Chondrocyte (in vitro differentiated cells): Measurements from ENCODE around the gene DFFB. TPM values are rescaled to one million over a fixed set of nuclear protein-coding genes. Genes with fewer than 3 reads are reported as not detected.
"Not testable (repeated sequence)": the region's sequence is repeated elsewhere in the genome, so short reads cannot be mapped to it uniquely, and the experiment has no call there.

Experiments used
- DNase-seq: peaks from one replicate; pipeline ENCODE4 v3.0.0; 2021; ENCODE audit warnings: mixed read lengths, low spot score
- H3K27ac Mint-ChIP-seq: one replicate; pipeline ENCODE4 v1.8.0; 2021; ENCODE audit warnings: mild to moderate bottlenecking, moderate library complexity, mixed read lengths; ENCODE audit not compliant: unreplicated experiment
- H3K27me3 Mint-ChIP-seq: 2 replicates; pipeline ENCODE4 v1.8.0; 2021; ENCODE audit warnings: low read depth, mixed read lengths
- H3K36me3 Mint-ChIP-seq: 2 replicates; pipeline ENCODE4 v1.8.0; 2021; ENCODE audit warnings: low read depth, mixed read lengths
- H3K4me1 Mint-ChIP-seq: 2 replicates; pipeline ENCODE4 v1.8.0; 2021; ENCODE audit warnings: low read depth, mild to moderate bottlenecking, mixed read lengths
- H3K4me3 Mint-ChIP-seq: one replicate; pipeline ENCODE4 v1.8.0; 2021; ENCODE audit warnings: mild to moderate bottlenecking, moderate library complexity, mixed read lengths; ENCODE audit not compliant: unreplicated experiment
- H3K9me3 Mint-ChIP-seq: 2 replicates; pipeline ENCODE4 v1.8.0; 2021; ENCODE audit warnings: low read depth, mixed read lengths
- long read RNA-seq: library from polyadenylated mRNA; stranded (forward); transcript quantifications from one replicate; pipeline ENCODE4 v2.0.0, GENCODE V29; 2021
- total RNA-seq: library from RNA; stranded (reverse); gene quantifications from 3 replicates; pipeline ENCODE4 v1.2.1, GENCODE V29; 2021
- TF ChIP-seq, protein P1 (sequence below): fragments of 200-600 bp; sonication (generic); IDR thresholded peaks from 2 replicates; pipeline ENCODE4 v1.5.0; 2021; ENCODE audit warnings: antibody characterized with exemption, mild to moderate bottlenecking, moderate library complexity

The DFFB gene
- total RNA-seq, result 5.8 to 8.2 TPM (median 7.3 TPM) in 3 replicates
- long read RNA-seq, partial matches to known transcripts, result 0 of 5 reads
- long read RNA-seq, other reads (novel, unspliced or antisense), result 2 of 5 reads

- Mint-ChIP-seq H3K36me3 (no peaks in the 10 kb centered on the region), H3K27me3 (no peaks in the 10 kb centered on the region), H3K27ac (peak within 1 kb of the TSS; percentile 54), H3K4me3 (peak within 1 kb of the TSS; percentile 95), H3K4me1 (peaks cover 20% of the 10 kb centered on the region), H3K9me3 (no peaks in the 10 kb centered on the region)
- DNase-seq, result peak; percentile 93
- TF ChIP-seq, protein P1, sequence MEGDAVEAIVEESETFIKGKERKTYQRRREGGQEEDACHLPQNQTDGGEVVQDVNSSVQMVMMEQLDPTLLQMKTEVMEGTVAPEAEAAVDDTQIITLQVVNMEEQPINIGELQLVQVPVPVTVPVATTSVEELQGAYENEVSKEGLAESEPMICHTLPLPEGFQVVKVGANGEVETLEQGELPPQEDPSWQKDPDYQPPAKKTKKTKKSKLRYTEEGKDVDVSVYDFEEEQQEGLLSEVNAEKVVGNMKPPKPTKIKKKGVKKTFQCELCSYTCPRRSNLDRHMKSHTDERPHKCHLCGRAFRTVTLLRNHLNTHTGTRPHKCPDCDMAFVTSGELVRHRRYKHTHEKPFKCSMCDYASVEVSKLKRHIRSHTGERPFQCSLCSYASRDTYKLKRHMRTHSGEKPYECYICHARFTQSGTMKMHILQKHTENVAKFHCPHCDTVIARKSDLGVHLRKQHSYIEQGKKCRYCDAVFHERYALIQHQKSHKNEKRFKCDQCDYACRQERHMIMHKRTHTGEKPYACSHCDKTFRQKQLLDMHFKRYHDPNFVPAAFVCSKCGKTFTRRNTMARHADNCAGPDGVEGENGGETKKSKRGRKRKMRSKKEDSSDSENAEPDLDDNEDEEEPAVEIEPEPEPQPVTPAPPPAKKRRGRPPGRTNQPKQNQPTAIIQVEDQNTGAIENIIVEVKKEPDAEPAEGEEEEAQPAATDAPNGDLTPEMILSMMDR, result peak; percentile 11
These were observed at the start of gene DFFB, which contains the start of gene CEP104 for GRCh38 chr1:3856923-3857790. Gene DFFB (plus strand): TSS chr1:3857476. CDS start chr1:3857604, 128 bp downstream. Gene CEP104 (minus strand): TSS chr1:3857211. CDS start chr1:3852407, 4,804 bp downstream.

GRCh38 chr1:3807769-3808168 lies 49.5 kb upstream of the DFFB start:
- H3K9me3 Mint-ChIP-seq, result no peaks in the 10 kb centered on the region
- peaks cover 7% of the 10 kb centered on the region for H3K4me1 Mint-ChIP-seq
- no peaks in the 10 kb centered on the region for H3K36me3 Mint-ChIP-seq
- H3K27me3 Mint-ChIP-seq, result peaks cover 12% of the 10 kb centered on the region
- H3K27ac Mint-ChIP-seq, result no peak overlapping the region
- TF ChIP-seq, protein P1, result no peak
- H3K4me3 Mint-ChIP-seq, result no peak overlapping the region
- peak; percentile 33 for DNase-seq

- no peak for DNase-seq
- Mint-ChIP-seq H3K4me3 (no peak overlapping the region), H3K27me3 (peaks cover 3% of the 10 kb centered on the region), H3K4me1 (peaks cover 7% of the 10 kb centered on the region), H3K36me3 (peaks cover 6% of the 10 kb centered on the region), H3K9me3 (no peaks in the 10 kb centered on the region), H3K27ac (no peak overlapping the region)
- TF ChIP-seq, protein P1, result no peak
These were observed 47.6 kb upstream of the DFFB start for GRCh38 chr1:3809680-3810079.

DNA sequence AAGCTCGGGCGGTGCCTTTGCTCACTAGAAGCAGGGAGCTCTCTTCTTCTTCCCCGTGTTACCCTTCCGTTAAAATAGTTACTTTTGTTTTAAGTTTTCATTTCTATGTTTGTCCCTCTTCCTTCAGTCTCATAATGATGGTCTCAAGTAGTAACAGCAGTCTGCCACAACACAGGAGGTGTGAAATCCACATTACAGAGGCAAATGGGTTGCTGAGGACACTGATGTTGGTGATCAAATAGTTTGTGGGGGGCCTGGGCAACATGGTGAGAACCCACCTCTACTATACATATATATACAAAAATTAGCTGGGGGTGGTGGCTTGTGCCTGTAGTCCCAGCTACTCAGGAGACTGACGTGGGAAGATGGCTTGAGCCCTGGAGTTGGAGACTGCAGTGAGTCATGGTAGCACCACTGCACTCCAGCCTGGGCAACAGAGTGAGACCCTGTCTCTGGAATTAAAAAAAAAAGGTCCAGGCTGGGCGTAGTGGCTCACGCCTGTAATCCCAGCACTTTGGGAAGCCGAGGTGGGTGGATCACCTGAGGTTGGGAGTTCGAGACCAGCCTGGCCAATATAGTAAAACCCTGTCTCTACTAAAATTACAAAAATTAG lies 47.0 kb upstream of the DFFB start:
- H3K27me3 Mint-ChIP-seq, H3K27ac Mint-ChIP-seq, H3K4me1 Mint-ChIP-seq, H3K4me3 Mint-ChIP-seq, H3K9me3 Mint-ChIP-seq: not testable (repeated sequence)
- peaks cover 11% of the 10 kb centered on the region for H3K36me3 Mint-ChIP-seq
- peak; percentile 9 for DNase-seq

DNA sequence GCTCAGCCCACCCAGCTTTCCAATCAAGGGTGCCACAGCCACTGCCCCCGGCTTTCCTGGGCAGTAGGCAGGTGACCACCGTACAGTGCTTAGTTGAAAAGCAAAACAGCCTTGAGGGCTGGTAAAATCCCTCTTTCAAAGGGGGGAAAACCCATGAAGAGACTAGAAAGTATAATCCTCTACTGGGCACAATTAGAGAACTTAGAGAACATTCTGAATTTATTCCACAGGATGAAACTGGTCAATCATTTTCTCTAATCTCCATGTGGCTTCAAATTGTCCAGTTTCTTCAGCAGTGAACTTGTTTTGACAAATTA lies 45.7 kb upstream of the DFFB start:
- no peak overlapping the region for H3K27ac Mint-ChIP-seq
- TF ChIP-seq, protein P1, result no peak
- H3K4me1 Mint-ChIP-seq, result peaks cover 7% of the 10 kb centered on the region
- DNase-seq, result no peak
- no peaks in the 10 kb centered on the region for H3K27me3 Mint-ChIP-seq
- peaks cover 11% of the 10 kb centered on the region for H3K36me3 Mint-ChIP-seq
- H3K4me3 Mint-ChIP-seq, result no peak overlapping the region
- H3K9me3 Mint-ChIP-seq, result no peaks in the 10 kb centered on the region
